ENCODE data around the gene PHETA1.

PHETA1 gene

GRCh38 chr12:111316671-111317070, 52.2 kb downstream of the PHETA1 start:
- H3K4me1 ChIP-seq (ENCODE audit: control insufficient read depth, insufficient read depth, low read length, poor library complexity, severe bottlenecking): no peaks in the 10 kb centered on the region
- H3K4me3 ChIP-seq (ENCODE audit: extremely low read depth, insufficient read depth, low read length, poor library complexity, severe bottlenecking): no peak overlapping the region
- H3K9me3 ChIP-seq (ENCODE audit: control insufficient read depth, low read length): no peaks in the 10 kb centered on the region
- H3K36me3 ChIP-seq (ENCODE audit: control insufficient read depth, insufficient read depth, low read length): no peaks in the 10 kb centered on the region
- 100% methylated on average over 1 to 3 of the region's 5 CpGs for WGBS, 2 experiments (ENCODE audit: insufficient coverage in 2 of 2)
- H3K27ac ChIP-seq (ENCODE audit: low read depth, low read length, severe bottlenecking): no peak overlapping the region

GRCh38 chr12:111314953-111315539, 53.8 kb downstream of the PHETA1 start:
- no peaks in the 10 kb centered on the region for H3K4me1 ChIP-seq (ENCODE audit: control insufficient read depth, insufficient read depth, low read length, poor library complexity, severe bottlenecking)
- H3K27ac ChIP-seq (ENCODE audit: low read depth, low read length, severe bottlenecking): no peak overlapping the region
- no peak overlapping the region for H3K4me3 ChIP-seq (ENCODE audit: extremely low read depth, insufficient read depth, low read length, poor library complexity, severe bottlenecking)
- no peaks in the 10 kb centered on the region for H3K9me3 ChIP-seq (ENCODE audit: control insufficient read depth, low read length)
- 83 to 97% methylated on average over 4 to 5 of the region's 7 CpGs for WGBS, 2 experiments (ENCODE audit: insufficient coverage in 2 of 2)
- H3K36me3 ChIP-seq (ENCODE audit: control insufficient read depth, insufficient read depth, low read length): no peaks in the 10 kb centered on the region

- WGBS, 2 experiments (ENCODE audit: insufficient coverage in 2 of 2): 8% methylated on average over 4 to 8 of the region's 8 CpGs
- no peaks in the 10 kb centered on the region for H3K36me3 ChIP-seq (ENCODE audit: control insufficient read depth, insufficient read depth, low read length)
Measured at GRCh38 chr12:111313833-111314259, 55.0 kb downstream of the PHETA1 start.

GRCh38 chr12:111312708-111313107, 56.2 kb downstream of the PHETA1 start:
- no peaks in the 10 kb centered on the region for H3K36me3 ChIP-seq (ENCODE audit: control insufficient read depth, insufficient read depth, low read length)
- H3K27ac ChIP-seq (ENCODE audit: low read depth, low read length, severe bottlenecking): no peak overlapping the region
- H3K9me3 ChIP-seq (ENCODE audit: control insufficient read depth, low read length): no peaks in the 10 kb centered on the region
- H3K4me1 ChIP-seq (ENCODE audit: control insufficient read depth, insufficient read depth, low read length, poor library complexity, severe bottlenecking): no peaks in the 10 kb centered on the region
- 81 to 100% methylated on average over 2 to 4 of the region's 5 CpGs for WGBS, 2 experiments (ENCODE audit: insufficient coverage in 2 of 2)
- no peak overlapping the region for H3K4me3 ChIP-seq (ENCODE audit: extremely low read depth, insufficient read depth, low read length, poor library complexity, severe bottlenecking)

More at GRCh38 chr12:111313833-111314259, 55.0 kb downstream of the PHETA1 start:
- no peak overlapping the region for H3K4me3 ChIP-seq (ENCODE audit: extremely low read depth, insufficient read depth, low read length, poor library complexity, severe bottlenecking)
- no peak overlapping the region for H3K27ac ChIP-seq (ENCODE audit: low read depth, low read length, severe bottlenecking)
- no peaks in the 10 kb centered on the region for H3K4me1 ChIP-seq (ENCODE audit: control insufficient read depth, insufficient read depth, low read length, poor library complexity, severe bottlenecking)
- no peaks in the 10 kb centered on the region for H3K9me3 ChIP-seq (ENCODE audit: control insufficient read depth, low read length)

GRCh38 chr12:111312016-111312415, 56.9 kb downstream of the PHETA1 start:
- no peak overlapping the region for H3K4me3 ChIP-seq (ENCODE audit: extremely low read depth, insufficient read depth, low read length, poor library complexity, severe bottlenecking)
- 87 to 93% methylated on average over 9 to 12 of the region's 13 CpGs for WGBS, 2 experiments (ENCODE audit: insufficient coverage in 2 of 2)
- H3K4me1 ChIP-seq (ENCODE audit: control insufficient read depth, insufficient read depth, low read length, poor library complexity, severe bottlenecking): no peaks in the 10 kb centered on the region
- H3K36me3 ChIP-seq (ENCODE audit: control insufficient read depth, insufficient read depth, low read length): no peaks in the 10 kb centered on the region
- H3K9me3 ChIP-seq (ENCODE audit: control insufficient read depth, low read length): no peaks in the 10 kb centered on the region
- no peak overlapping the region for H3K27ac ChIP-seq (ENCODE audit: low read depth, low read length, severe bottlenecking)

GRCh38 chr12:111311011-111311410, 57.9 kb downstream of the PHETA1 start:
- H3K9me3 ChIP-seq (ENCODE audit: control insufficient read depth, low read length): peaks cover under 1% of the 10 kb centered on the region
- 85 to 91% methylated on average over 4 of the region's 4 CpGs for WGBS, 2 experiments (ENCODE audit: insufficient coverage in 2 of 2)
- H3K27ac ChIP-seq (ENCODE audit: low read depth, low read length, severe bottlenecking): no peak overlapping the region
- H3K4me1 ChIP-seq (ENCODE audit: control insufficient read depth, insufficient read depth, low read length, poor library complexity, severe bottlenecking): no peaks in the 10 kb centered on the region
- H3K36me3 ChIP-seq (ENCODE audit: control insufficient read depth, insufficient read depth, low read length): no peaks in the 10 kb centered on the region
- H3K4me3 ChIP-seq (ENCODE audit: extremely low read depth, insufficient read depth, low read length, poor library complexity, severe bottlenecking): no peak overlapping the region
